ENCODE data around the gene FLOT2. TPM values are rescaled to one million over a fixed set of nuclear protein-coding genes. Genes with fewer than 3 reads are reported as not detected.

Gene FLOT2
- total and polyA plus RNA-seq, 2 of the 8 experiments (the other 6 are each of a cell fraction or from before 2014, with no cell fraction given): 116 to 189 TPM

- H3K9ac ChIP-seq (replicated peaks in 1 of 4; ENCODE audit: extremely low read depth in 1 of 4, low read depth in 3 of 4, low read length in 3 of 4): no peak overlapping the region
- no peaks in the 10 kb centered on the region for H3K27me3 ChIP-seq (replicated peaks in 1 of 4; ENCODE audit: control insufficient read depth in 3 of 4, extremely low read depth in 1 of 4, insufficient read depth in 3 of 4, low read length in 3 of 4)
- H4K20me1 ChIP-seq (replicated peaks in 1 of 2; ENCODE audit: control insufficient read depth in 1 of 2, insufficient read depth in 2 of 2, low read length in 2 of 2): peaks cover 16 to 25% of the 10 kb centered on the region in 2 experiments
- H3K4me1 ChIP-seq (replicated peaks in 1 of 4; ENCODE audit: control insufficient read depth in 3 of 4, insufficient read depth in 4 of 4, low read length in 3 of 4): peaks cover 2 to 22% (median 16%) of the 10 kb centered on the region in 4 experiments; a peak in 4 of 7 replicates
- no peak overlapping the region for H2BK20ac ChIP-seq (ENCODE audit: low read length)
- H3K9me3 ChIP-seq (ENCODE audit: insufficient read depth in 2 of 2, low read depth in 1 of 2, low read length in 1 of 2): no peaks in the 10 kb centered on the region
- H3K79me1 ChIP-seq (ENCODE audit: low read depth, low read length): peaks cover 12% of the 10 kb centered on the region
- no peaks in the 10 kb centered on the region for H3K23me2 ChIP-seq (ENCODE audit: low read depth, low read length)
- peak overlapping the region; percentile 27 to 34 for H3K4me2 ChIP-seq (ENCODE audit: insufficient read depth in 1 of 2, low read depth in 2 of 2, low read length in 2 of 2)
- H4K8ac ChIP-seq (ENCODE audit: extremely low read depth, insufficient read depth, low read length): no peak overlapping the region
- no peak overlapping the region for H2BK15ac ChIP-seq (ENCODE audit: low read length)
- H3K79me2 ChIP-seq (ENCODE audit: control insufficient read depth in 1 of 2, insufficient read depth in 2 of 2, low read length in 2 of 2): peaks cover 13 to 99% of the 10 kb centered on the region in 2 experiments
- no peak overlapping the region for H2BK120ac ChIP-seq (replicated peaks; ENCODE audit: low read depth, low read length)
- no peak overlapping the region for H3K18ac ChIP-seq (ENCODE audit: extremely low read depth, low read length)
- TF ChIP-seq ASH2L (IDR thresholded peaks at IDR 0.05; ENCODE audit: low read length): peak; percentile 36
- TF ChIP-seq BACH1 (IDR thresholded peaks at IDR 0.05; ENCODE audit: low read length): no peak
- ChIA-PET CTCF (ENCODE audit: partially characterized antibody) (interaction anchor here (1.0 to 3.0 kb wide), 7 partner anchors 9 to 208 kb away, joined by 3 to 12 read pairs (median 6); partner anchors contain the start of gene DHRS13), POLR2A (ENCODE audit: partially characterized antibody) (interaction anchor here (0.9 to 7.4 kb wide), 6 partner anchors 12 to 229 kb away, joined by 3 to 73 read pairs (median 5); no protein-coding TSS in a partner anchor)
- FAIRE-seq (no peak), DNase-seq (ENCODE audit: low read depth in 1 of 2, low spot score in 2 of 2) (no peak)
- H4K91ac ChIP-seq (replicated peaks; ENCODE audit: insufficient read length, low read length): no peak overlapping the region
- H2BK5ac ChIP-seq (ENCODE audit: low read depth, low read length): no peak overlapping the region
- no peak overlapping the region for H3K23ac ChIP-seq (ENCODE audit: insufficient read length)
- no peak overlapping the region for H4K5ac ChIP-seq (ENCODE audit: insufficient read length, low read depth, low read length)
- H2AFZ ChIP-seq (ENCODE audit: low read length): no peak overlapping the region
- H2BK12ac ChIP-seq (ENCODE audit: low read depth, low read length): no peak overlapping the region
- no peak overlapping the region for H3K14ac ChIP-seq (ENCODE audit: insufficient read length)
- no peak overlapping the region for H3K27ac ChIP-seq (ENCODE audit: low read depth, low read length)
- H2AK5ac ChIP-seq (ENCODE audit: low read depth, low read length): no peak overlapping the region
- no peak overlapping the region for H3K56ac ChIP-seq (replicated peaks; ENCODE audit: insufficient read length, low read depth, low read length)
- peaks cover 0 to 11% (median 0%) of the 10 kb centered on the region in 4 experiments; a peak in 3 of 8 replicates for H3K36me3 ChIP-seq (ENCODE audit: control insufficient read depth in 2 of 4, insufficient read depth in 4 of 4, low read length in 3 of 4)
- no peak overlapping the region for H3K4me3 ChIP-seq (ENCODE audit: extremely low read depth in 1 of 4, insufficient read depth in 2 of 4, low read depth in 3 of 4, low read length in 4 of 4)
- no peak overlapping the region for H3K4ac ChIP-seq (replicated peaks; ENCODE audit: insufficient read length, low read depth, low read length)
- WGBS, 2 experiments (ENCODE audit: extremely low coverage in 1 of 2, insufficient coverage in 1 of 2, insufficient read length in 1 of 2, insufficient replicate concordance in 2 of 2, low coverage in 1 of 2, low lambda C conversion rate in 2 of 2, missing lambda C conversion rate in 1 of 2): 86% methylated on average over 8 of the region's 8 CpGs; no CpG with 5 or more reads in 1 of the 2 experiments
Observed at GRCh38 chr17:28935744-28936460, 38.4 kb upstream of the FLOT2 start.

Measured in H1 (cell line).